Activated CD4-positive, CD25-positive, alpha-beta regulatory T cell treated with anti-CD3 and anti-CD28 coated beads, Interleukin-2, amount 50 U/mL, for 16 hours (primary cell): ENCODE measurements around the gene RNF187.

ENCODE experiments used
- DNase-seq: peaks from one replicate; pipeline ENCODE4 v3.0.0-alpha.2; 2020; ENCODE audit warnings: low read depth, low spot score

RNF187 gene

GRCh38 chr1:228487336-228488124 lies at the start of gene RNF187:
TSS of gene RNF187 (plus strand) at chr1:228487382.
- peak; percentile 70 for DNase-seq

GRCh38 chr1:228437424-228437962 lies 49.7 kb upstream of the RNF187 start:
- no peak for DNase-seq

DNA sequence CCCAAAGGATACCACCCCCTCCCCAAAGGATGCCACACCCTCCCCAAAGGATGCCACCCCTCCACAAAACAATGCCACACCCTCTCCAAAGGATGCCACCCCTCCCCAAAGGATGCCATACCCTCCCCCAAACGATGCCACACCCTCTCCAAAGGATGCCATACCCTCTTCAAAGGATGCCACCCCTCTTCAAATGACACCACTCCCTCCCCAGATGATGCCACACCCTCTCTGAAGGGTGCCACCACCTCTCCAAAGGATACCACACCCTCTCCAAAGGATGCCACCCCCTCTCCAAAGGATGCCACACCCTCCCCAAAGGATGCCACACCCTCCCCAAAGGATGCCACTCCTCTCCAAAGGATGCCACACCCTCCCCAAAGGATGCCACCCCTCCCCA lies 48.9 kb upstream of the RNF187 start:
- DNase-seq, result no peak

DNA sequence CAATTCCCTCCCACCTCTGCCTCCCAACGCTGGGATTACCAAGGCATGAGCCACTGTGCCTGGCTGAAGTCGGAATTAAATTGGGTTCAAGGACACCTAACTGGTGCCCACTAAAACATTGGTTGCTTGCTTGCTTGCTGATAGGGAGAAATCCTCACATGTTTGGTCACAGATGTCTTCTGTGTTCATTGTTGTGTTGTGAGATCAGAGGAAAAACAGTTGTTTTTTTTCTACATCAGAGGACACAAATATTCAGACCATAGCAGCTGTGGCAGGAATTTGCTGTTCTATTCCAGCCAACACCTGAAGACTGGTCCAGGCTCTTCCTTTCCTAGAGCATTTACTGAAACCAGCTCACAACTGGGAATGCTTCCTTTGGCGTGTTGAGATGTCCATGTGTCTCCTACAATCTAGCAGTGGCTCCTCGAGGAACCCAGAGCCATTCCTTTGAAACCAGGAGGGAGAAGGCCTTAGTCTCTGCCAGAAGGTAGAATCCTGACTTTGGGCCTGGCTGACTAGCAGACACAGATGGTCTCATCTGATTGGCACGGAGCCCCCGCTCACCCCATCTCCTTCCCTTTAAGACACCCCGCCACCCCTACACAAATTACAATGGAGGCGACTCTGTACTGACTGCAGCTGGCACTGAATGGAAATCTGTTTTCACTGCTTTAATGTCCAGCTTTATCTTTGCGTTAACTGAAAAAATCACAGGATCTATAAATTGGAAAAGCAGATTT lies 46.3 kb upstream of the RNF187 start:
- no peak for DNase-seq

- DNase-seq, result no peak
These were observed 43.8 kb upstream of the RNF187 start for GRCh38 chr1:228443395-228443794.

DNA sequence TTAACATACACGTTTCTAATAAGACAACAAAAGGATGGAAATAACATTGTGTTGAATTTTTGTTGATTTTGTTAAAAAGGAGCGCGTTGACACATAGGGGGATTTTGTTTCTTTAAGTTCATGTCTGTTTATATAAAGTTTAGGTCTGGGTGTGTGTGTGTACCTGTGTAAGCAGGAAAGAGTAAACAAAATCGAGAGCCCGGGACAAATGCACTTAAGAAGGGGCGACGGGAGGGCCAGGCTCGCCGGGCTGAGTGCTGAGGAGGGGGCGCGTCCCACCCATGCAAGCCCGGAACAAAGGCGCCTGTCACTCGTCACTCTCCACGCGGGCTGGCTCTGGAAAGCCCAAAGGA lies 41.7 kb upstream of the RNF187 start:
- no peak for DNase-seq

DNA sequence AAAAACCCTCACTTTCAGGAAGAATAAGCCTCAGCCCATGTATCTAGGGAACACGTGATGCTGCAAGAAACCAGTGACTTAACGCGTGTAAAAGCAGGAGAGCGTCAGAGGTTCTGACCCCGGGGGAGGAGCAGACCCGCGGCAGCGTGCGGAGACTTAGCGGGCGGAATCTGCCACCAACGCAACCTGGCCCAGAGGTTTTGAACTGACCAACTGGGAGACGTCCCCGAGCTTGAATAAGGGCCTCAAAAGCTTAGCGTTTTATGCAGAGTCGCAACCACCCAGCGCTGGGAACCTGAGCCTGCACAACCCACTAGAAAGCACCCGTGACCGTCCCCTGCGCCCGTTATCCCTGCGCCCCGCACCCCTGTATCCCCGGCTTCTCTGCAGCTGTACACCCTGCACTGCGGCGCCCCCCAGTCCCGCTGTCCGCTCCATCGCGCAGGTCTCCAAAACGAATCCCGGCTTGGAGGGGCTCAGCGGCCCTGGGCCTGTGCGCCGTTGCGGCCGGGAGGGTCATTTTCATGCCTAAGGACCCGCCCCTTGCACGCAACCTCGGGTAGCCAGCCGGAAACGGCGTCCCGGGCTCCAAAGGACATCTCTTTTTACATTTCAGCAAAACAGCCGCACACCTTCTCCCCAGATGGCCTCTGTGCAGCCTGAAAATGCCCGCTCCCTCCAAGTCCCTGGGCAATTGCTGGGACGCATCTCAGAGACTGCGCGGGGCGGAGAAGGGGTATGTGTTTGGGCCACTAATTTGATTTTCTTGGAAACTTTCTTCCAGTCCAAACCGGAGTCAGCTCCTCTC lies 41.1 kb upstream of the RNF187 start:
- no peak for DNase-seq

GRCh38 chr1:228446852-228447251 lies 40.3 kb upstream of the RNF187 start:
- DNase-seq, result no peak

DNA sequence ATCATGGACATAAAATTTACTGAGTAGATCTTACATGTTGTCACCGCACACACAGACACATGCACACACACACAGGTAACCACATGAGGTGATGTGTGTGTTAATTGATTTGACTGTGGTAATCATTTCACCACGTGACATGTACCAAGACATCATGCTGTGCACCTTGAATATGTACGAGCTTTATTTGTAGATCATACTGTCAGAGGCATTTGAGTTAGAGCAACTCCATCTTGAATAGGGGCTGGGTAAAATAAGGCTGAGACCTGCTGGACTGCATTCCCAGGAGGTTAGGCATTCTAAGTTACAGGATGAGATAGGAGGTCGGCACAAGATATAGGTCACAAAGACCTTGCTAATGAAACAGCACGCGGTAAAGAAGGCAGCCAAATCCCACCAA lies 38.8 kb upstream of the RNF187 start:
- no peak for DNase-seq

DNA sequence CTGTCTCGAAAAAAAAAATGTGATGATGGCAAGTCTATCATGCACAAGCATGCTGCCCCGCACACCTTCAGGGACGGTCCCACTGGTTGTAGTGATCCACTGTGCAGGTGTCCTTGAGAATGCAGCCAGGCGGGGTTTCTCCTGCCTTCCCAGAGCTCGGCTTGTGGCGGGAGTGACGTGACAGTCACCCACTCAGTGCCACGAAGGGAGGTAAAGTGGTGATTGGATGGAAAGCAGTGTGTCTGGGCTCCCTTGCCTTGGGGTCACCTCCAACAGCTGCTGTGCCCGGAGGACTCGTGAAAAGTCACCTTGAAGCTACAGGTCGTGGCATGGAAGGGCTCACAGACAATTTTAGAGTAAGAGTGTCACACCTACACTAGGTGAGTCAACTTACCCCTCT lies 37.0 kb upstream of the RNF187 start:
- no peak for DNase-seq

- DNase-seq, result no peak
These were observed 34.8 kb upstream of the RNF187 start for GRCh38 chr1:228452194-228453021.

GRCh38 chr1:228453022-228453560 lies 34.1 kb upstream of the RNF187 start:
- no peak for DNase-seq

DNA sequence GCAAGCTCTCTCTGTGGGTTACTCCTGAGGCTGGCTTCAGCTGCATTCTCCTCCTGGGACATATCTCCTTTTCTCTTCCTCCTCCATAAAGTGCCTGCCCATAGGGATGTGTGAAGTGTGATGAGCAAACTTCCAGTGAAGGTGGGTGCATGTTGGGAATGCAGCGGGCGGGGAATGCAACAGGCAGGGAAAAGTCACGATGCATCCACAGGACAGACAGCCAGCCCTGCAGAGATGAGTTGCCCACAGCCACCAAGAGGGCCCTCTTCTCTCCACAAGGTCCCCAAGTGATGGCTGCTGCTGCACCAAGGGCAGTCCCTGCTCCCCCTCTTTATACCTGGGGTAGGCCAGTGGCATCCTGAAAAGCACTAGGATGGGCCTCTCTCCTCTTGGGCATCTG lies 33.6 kb upstream of the RNF187 start:
- no peak for DNase-seq

GRCh38 chr1:228454238-228454637 lies 32.9 kb upstream of the RNF187 start:
- no peak for DNase-seq

DNA sequence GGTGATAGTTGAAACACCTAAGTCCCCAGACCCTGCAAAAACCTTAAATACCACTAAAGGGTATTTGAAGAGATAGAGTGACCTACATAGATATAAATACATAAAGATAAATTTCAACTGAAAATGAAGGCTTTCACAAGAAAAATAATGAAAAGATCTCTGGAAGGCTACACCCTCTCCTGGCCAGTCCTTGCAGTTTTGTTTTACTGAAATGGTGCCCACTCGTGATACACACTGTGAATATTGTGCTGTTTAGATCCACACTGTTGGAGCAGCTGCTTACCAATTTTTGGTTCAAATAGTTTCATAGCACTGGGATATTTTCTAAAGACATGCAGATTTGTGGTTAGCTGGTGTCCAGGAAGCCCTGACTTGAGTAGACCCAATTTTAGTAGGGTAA lies 31.5 kb upstream of the RNF187 start:
- DNase-seq, result no peak

GRCh38 chr1:228456252-228457016 lies 30.7 kb upstream of the RNF187 start:
- DNase-seq, result no peak

DNA sequence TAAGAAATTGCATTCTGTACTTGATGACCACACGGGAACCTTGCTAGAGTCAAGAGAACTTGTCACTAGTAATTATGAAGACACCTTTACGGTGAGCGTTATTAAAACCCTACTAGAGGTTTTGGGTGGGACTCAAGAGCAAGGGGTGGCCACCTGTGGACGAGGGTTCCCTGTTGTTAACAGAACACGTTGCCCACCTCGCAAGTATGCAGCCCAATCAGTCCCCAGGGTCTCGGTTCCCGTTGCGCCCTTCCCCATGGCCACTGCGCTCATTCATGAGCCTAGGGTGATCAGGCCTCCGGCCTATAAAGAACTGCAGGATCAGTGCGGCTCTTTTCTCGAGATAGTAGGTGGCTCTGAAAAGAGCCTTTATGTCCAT lies 30.2 kb upstream of the RNF187 start:
- DNase-seq, result no peak

DNA sequence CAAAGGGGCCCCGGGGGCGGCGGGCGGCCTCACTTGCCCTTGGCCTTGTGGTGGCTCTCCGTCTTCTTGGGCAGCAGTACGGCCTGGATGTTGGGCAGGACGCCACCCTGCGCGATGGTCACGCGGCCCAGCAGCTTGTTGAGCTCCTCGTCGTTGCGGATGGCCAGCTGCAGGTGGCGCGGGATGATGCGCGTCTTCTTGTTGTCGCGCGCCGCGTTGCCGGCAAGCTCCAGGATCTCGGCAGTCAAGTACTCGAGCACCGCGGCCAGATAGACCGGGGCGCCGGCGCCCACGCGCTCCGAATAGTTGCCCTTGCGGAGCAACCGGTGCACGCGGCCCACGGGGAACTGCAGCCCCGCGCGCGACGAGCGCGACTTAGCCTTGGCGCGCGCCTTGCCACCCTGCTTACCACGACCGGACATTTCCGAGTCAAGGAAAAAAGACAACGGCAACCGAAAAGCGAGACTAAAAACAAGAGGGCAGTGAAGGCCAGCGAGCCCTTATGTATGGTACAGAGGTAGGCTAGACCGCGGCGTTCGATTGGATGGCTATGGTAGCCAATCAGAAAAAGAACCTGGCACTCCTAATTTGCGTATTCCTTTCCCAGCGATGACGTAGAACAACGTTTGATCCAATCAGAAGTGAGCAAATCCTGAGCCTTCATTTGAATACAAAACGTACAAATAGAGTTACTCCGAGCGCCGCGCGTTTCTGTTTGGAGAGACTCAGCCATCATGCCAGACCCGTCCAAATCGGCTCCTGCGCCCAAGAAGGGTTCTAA lies 29.6 kb upstream of the RNF187 start:
- peak; percentile 78 for DNase-seq
